ENCODE measurements around the gene AMZ2. TPM values are rescaled to one million over a fixed set of nuclear protein-coding genes. Genes with fewer than 3 reads are reported as not detected.
A peak's percentile ranks its signal among the peaks of the same experiment; 100 is the strongest.
"Not testable (repeated sequence)": the region's sequence is repeated elsewhere in the genome, so short reads cannot be mapped to it uniquely, and the experiment has no call there.

Gene AMZ2
- total RNA-seq, 1 experiment from 2014 or later = 59.6 TPM

DNA sequence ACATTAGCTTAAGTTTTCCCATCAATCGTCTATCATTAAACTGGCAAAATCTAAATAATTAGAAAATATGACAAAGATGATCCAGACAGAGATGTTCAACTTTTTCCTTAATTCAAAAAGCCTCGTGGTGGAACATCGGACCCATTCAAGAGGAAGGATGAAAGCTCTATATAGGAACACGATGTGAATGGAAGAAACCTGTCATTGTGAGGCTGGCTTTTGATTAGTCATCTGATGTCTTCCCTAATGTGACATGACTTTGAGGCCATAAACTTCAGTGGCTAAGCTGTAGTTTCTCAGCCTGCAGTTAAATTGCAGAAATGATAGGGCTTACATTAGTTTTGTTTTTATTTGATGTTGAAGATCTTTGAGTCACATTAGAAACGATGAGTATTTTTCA lies 1.0 kb downstream of the AMZ2 start:
- intact Hi-C loops (cut with micrococcal nuclease; ENCODE audit: unreplicated experiment) (no loop called here), in situ Hi-C loops (cut with HindIII; ENCODE audit: low pct_unique_long_range_greater_than_20kb, low sequenced_read_pairs) (no loop called here)
- no peak for ATAC-seq
- peak overlapping the region; percentile 57 to 80 for H3K4me3 ChIP-seq (ENCODE audit: low read depth in 2 of 2, low read length in 2 of 2)
- TF ChIP-seq, protein P1, sequence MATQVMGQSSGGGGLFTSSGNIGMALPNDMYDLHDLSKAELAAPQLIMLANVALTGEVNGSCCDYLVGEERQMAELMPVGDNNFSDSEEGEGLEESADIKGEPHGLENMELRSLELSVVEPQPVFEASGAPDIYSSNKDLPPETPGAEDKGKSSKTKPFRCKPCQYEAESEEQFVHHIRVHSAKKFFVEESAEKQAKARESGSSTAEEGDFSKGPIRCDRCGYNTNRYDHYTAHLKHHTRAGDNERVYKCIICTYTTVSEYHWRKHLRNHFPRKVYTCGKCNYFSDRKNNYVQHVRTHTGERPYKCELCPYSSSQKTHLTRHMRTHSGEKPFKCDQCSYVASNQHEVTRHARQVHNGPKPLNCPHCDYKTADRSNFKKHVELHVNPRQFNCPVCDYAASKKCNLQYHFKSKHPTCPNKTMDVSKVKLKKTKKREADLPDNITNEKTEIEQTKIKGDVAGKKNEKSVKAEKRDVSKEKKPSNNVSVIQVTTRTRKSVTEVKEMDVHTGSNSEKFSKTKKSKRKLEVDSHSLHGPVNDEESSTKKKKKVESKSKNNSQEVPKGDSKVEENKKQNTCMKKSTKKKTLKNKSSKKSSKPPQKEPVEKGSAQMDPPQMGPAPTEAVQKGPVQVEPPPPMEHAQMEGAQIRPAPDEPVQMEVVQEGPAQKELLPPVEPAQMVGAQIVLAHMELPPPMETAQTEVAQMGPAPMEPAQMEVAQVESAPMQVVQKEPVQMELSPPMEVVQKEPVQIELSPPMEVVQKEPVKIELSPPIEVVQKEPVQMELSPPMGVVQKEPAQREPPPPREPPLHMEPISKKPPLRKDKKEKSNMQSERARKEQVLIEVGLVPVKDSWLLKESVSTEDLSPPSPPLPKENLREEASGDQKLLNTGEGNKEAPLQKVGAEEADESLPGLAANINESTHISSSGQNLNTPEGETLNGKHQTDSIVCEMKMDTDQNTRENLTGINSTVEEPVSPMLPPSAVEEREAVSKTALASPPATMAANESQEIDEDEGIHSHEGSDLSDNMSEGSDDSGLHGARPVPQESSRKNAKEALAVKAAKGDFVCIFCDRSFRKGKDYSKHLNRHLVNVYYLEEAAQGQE (IDR thresholded peaks at IDR 0.05; ENCODE audit: insufficient read depth in 1 of 2, low read depth in 2 of 2, low read length in 1 of 2) = no peak
- TF ChIP-seq SIN3A (IDR thresholded peaks at IDR 0.05; ENCODE audit: borderline replicate concordance, insufficient read depth, low read depth, low read length) (no peak), POLR2AphosphoS5 (IDR thresholded peaks at IDR 0.05; ENCODE audit: low read depth, low read length) (no peak), TCF7L2 (IDR thresholded peaks at IDR 0.05; ENCODE audit: low read depth, low read length) (no peak)
- TF ChIP-seq, protein P2, sequence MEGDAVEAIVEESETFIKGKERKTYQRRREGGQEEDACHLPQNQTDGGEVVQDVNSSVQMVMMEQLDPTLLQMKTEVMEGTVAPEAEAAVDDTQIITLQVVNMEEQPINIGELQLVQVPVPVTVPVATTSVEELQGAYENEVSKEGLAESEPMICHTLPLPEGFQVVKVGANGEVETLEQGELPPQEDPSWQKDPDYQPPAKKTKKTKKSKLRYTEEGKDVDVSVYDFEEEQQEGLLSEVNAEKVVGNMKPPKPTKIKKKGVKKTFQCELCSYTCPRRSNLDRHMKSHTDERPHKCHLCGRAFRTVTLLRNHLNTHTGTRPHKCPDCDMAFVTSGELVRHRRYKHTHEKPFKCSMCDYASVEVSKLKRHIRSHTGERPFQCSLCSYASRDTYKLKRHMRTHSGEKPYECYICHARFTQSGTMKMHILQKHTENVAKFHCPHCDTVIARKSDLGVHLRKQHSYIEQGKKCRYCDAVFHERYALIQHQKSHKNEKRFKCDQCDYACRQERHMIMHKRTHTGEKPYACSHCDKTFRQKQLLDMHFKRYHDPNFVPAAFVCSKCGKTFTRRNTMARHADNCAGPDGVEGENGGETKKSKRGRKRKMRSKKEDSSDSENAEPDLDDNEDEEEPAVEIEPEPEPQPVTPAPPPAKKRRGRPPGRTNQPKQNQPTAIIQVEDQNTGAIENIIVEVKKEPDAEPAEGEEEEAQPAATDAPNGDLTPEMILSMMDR (IDR thresholded peaks at IDR 0.05) = no peak
- no peaks in the 10 kb centered on the region for H3K9me3 ChIP-seq (ENCODE audit: control insufficient read depth, insufficient read depth, low read depth, low read length)
- H3K4me1 ChIP-seq (ENCODE audit: control insufficient read depth, insufficient read depth, low read length) = peaks cover 3% of the 10 kb centered on the region; the same call in 1 of the 2 replicates
- peak overlapping the region; percentile 83 for H3K27ac ChIP-seq (ENCODE audit: low read length)
- BruUV-seq (replicated peaks) = no TSS peak
- POLR2A ChIA-PET = no interaction called here
- no peak for DNase-seq (ENCODE audit: low read depth, low spot score)
- CTCF ChIA-PET = no interaction called here
- peaks cover 5% of the 10 kb centered on the region for H3K36me3 ChIP-seq (ENCODE audit: control insufficient read depth, insufficient read depth, low read length)
- H3K27me3 ChIP-seq (ENCODE audit: control insufficient read depth, insufficient read depth, low read length) = no peaks in the 10 kb centered on the region

DNA sequence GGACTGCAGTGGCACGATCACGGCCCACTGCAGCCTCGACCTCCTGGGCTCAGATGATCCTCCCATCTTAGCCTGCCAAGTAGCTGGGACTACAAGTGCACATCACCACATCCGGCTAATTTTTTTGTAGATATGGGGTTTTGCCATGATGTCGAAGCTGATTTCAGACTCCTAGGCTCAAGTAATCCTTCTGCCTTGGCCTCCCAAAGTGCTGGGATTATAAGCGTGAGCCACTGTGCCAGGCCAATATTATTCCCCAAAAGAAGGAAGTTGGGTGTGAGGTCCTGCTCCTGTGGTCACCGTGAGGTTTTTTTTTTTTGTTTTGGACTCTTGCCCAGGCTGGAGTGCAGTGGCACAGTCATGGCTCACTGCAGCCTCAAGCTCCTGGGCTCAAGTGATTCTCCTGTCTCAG lies 1.5 kb downstream of the AMZ2 start:
- BruUV-seq (replicated peaks) = no TSS peak
- TF ChIP-seq, protein P1 (IDR thresholded peaks at IDR 0.05; ENCODE audit: insufficient read depth in 1 of 2, low read depth in 2 of 2, low read length in 1 of 2) = no peak
- TF ChIP-seq, protein P2 (IDR thresholded peaks at IDR 0.05) = no peak
- TF ChIP-seq TCF7L2 (IDR thresholded peaks at IDR 0.05; ENCODE audit: low read depth, low read length) = no peak
- POLR2A ChIA-PET = no interaction called here
- H3K9me3 ChIP-seq (ENCODE audit: control insufficient read depth, insufficient read depth, low read depth, low read length) = no peaks in the 10 kb centered on the region
- CTCF ChIA-PET = no interaction called here
- intact Hi-C loops (cut with micrococcal nuclease; ENCODE audit: unreplicated experiment) = no loop called here
- H3K27ac ChIP-seq (ENCODE audit: low read length) = no peak overlapping the region
- peaks cover 3% of the 10 kb centered on the region; the same call in 1 of the 2 replicates for H3K4me1 ChIP-seq (ENCODE audit: control insufficient read depth, insufficient read depth, low read length)
- ATAC-seq (no peak), DNase-seq (ENCODE audit: low read depth, low spot score) (no peak)
- in situ Hi-C loops (cut with HindIII; ENCODE audit: low pct_unique_long_range_greater_than_20kb, low sequenced_read_pairs) = no loop called here
- H3K27me3 ChIP-seq (ENCODE audit: control insufficient read depth, insufficient read depth, low read length) = no peaks in the 10 kb centered on the region
- peaks cover 5% of the 10 kb centered on the region for H3K36me3 ChIP-seq (ENCODE audit: control insufficient read depth, insufficient read depth, low read length)
- H3K4me3 ChIP-seq (ENCODE audit: low read depth in 2 of 2, low read length in 2 of 2) = no peak overlapping the region

DNA sequence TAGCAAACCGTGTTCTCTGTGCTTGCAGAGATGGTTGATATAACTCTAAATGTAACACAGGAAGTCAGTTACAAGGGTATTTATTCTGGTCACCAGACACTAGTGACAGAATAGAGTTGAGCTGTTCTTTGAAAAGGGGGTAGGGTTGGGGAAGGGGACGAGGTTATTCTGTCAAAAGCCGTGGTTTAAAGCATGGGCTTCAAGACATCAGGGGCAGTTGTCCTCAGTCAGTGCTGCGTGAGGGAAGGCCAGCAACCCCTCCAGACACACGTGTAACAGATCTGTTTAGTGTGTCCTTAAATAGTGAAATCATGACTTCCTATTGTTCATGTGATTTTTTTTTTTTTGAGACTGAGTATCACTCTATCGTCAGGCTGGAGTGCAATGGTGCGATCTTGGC lies 5.6 kb downstream of the AMZ2 start:
- CTCF ChIA-PET = interaction anchor here (0.7 kb wide), 1 partner anchor 145 kb away, joined by 3 read pairs; no protein-coding TSS in a partner anchor
- H3K9me3 ChIP-seq (ENCODE audit: control insufficient read depth, insufficient read depth, low read depth, low read length); ATAC-seq; BruUV-seq (replicated peaks); POLR2A ChIA-PET; H3K36me3 ChIP-seq (ENCODE audit: control insufficient read depth, insufficient read depth, low read length); DNase-seq (ENCODE audit: low read depth, low spot score); in situ Hi-C loops (cut with HindIII; ENCODE audit: low pct_unique_long_range_greater_than_20kb, low sequenced_read_pairs); H3K4me3 ChIP-seq (ENCODE audit: low read depth in 2 of 2, low read length in 2 of 2); H3K27ac ChIP-seq (ENCODE audit: low read length); H3K4me1 ChIP-seq (ENCODE audit: control insufficient read depth, insufficient read depth, low read length); intact Hi-C loops (cut with micrococcal nuclease; ENCODE audit: unreplicated experiment); H3K27me3 ChIP-seq (ENCODE audit: control insufficient read depth, insufficient read depth, low read length): not testable (repeated sequence)
